Tibial nerve (tissue), 4 donors: ENCODE measurements around the gene SORCS2. TPM values are rescaled to one million over a fixed set of nuclear protein-coding genes. Genes with fewer than 3 reads are reported as not detected.

ENCODE experiments used
- DNase-seq, 2 donors: peaks; one replicate each; pipeline ENCODE4 v3.0.0-alpha.2; 2019; ENCODE audit warnings: low spot score in 2 of 2
- H3K27ac ChIP-seq, 4 donors: fragments of 200-600 bp; sonication (generic) in 3 of 4; one replicate each; pipeline ENCODE4 v1.5.1; 2017 to 2019; ENCODE audit warnings: mild to moderate bottlenecking in 1 of 4
- H3K27me3 ChIP-seq, 2 donors: fragments of 200-600 bp; sonication (generic) in 1 of 2; one replicate each; pipeline versions ENCODE4 v1.5.1 to v1.6.0; 2017 to 2019
- H3K36me3 ChIP-seq, 3 donors: fragments of 200-600 bp; sonication (generic); one replicate each; pipeline ENCODE4 v1.5.1; 2018 to 2019
- H3K4me1 ChIP-seq, 4 donors: fragments of 200-600 bp; sonication (generic) in 3 of 4; one replicate each; pipeline ENCODE4 v1.5.1; 2017 to 2019
- H3K4me3 ChIP-seq, 4 donors: fragments of 200-600 bp; sonication (generic) in 3 of 4; one replicate each; pipeline ENCODE4 v1.5.1; 2017 to 2019; ENCODE audit warnings: mild to moderate bottlenecking in 1 of 4, moderate library complexity in 1 of 4
- H3K9me3 ChIP-seq, 4 donors: fragments of 200-600 bp; sonication (generic) in 3 of 4; one replicate each; pipeline ENCODE4 v1.5.1; 2017 to 2019
- EP300 ChIP-seq, 2 donors: sonication (generic); formaldehyde crosslinking; IDR thresholded peaks; one replicate each; pipeline ENCODE4 v1.6.1; 2017; ENCODE audit warnings: antibody characterized with exemption in 2 of 2, mild to moderate bottlenecking in 1 of 2
- POLR2A ChIP-seq, 2 donors: fragments of 450-650 bp; IDR thresholded peaks; one replicate each; pipeline ENCODE4 v1.6.1; 2017; ENCODE audit warnings: antibody characterized with exemption in 2 of 2, mild to moderate bottlenecking in 2 of 2, moderate library complexity in 2 of 2
- WGBS, 2 donors: methylation state at CpG; one replicate each; pipeline ENCODE4 v1.1.5; 2018; 5-methylcytosine and 5-hydroxymethylcytosine counted together
- total RNA-seq, 4 donors: library from RNA; depleted of rRNA; stranded (reverse); fragments of >200 nt; gene quantifications; one replicate each; pipeline ENCODE4 v1.1.0, GENCODE V29; 2016
- TF ChIP-seq, protein P1 (sequence below), 5 experiments: fragments of 200-600 bp in 3 of 5; fragments of 450-650 bp in 2 of 5; sonication (generic) in 3 of 5; IDR thresholded peaks; one replicate each; pipeline ENCODE4 v1.5.1; 2016 to 2019; ENCODE audit warnings: antibody characterized with exemption in 5 of 5, mild to moderate bottlenecking in 3 of 5, moderate library complexity in 2 of 5

The SORCS2 gene
- total RNA-seq, 4 donors from 2014 or later = 15.6 to 48.9 (median 38.3) TPM

DNA sequence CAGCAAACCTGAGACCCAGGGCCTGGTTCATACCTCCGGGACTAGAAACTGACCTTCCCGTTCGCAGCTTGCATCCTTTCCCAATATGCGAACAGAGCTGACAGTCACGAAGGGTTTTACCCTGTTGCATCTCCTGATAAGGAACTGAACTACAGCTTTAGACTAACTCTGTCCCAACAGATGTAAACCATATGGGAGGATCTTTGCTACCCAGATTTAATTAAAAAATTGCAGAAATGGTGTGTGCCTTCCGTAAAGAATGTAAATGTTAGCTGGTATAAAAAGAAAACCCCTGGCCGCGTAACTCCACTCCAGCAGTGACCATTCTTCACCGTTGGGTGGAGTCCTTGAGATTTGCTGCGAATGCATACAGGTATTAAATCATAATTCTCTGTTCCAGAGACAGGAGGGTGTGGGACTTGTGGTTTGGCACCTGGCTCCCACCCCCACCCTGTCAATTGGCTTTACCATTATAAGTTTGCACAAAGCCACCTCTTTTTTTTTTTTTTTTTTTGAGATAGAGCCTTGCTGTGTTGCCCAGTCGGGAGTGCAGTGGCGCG lies 40.6 kb upstream of the SORCS2 start:
- WGBS, 2 donors = 82 to 88% methylated on average over 13 of the region's 13 CpGs
- TF ChIP-seq POLR2A (IDR thresholded peaks at IDR 0.05) (no peak), EP300 (IDR thresholded peaks at IDR 0.05) (no peak)
- TF ChIP-seq, protein P1, sequence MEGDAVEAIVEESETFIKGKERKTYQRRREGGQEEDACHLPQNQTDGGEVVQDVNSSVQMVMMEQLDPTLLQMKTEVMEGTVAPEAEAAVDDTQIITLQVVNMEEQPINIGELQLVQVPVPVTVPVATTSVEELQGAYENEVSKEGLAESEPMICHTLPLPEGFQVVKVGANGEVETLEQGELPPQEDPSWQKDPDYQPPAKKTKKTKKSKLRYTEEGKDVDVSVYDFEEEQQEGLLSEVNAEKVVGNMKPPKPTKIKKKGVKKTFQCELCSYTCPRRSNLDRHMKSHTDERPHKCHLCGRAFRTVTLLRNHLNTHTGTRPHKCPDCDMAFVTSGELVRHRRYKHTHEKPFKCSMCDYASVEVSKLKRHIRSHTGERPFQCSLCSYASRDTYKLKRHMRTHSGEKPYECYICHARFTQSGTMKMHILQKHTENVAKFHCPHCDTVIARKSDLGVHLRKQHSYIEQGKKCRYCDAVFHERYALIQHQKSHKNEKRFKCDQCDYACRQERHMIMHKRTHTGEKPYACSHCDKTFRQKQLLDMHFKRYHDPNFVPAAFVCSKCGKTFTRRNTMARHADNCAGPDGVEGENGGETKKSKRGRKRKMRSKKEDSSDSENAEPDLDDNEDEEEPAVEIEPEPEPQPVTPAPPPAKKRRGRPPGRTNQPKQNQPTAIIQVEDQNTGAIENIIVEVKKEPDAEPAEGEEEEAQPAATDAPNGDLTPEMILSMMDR (IDR thresholded peaks at IDR 0.05) = no peak
- Histone ChIP-seq H3K4me3 (no peak overlapping the region), H3K27me3 (no peaks in the 10 kb centered on the region), H3K4me1 (peaks cover 0 to 26% (median 0%) of the 10 kb centered on the region in 4 donors), H3K27ac (no peak overlapping the region), H3K9me3 (no peaks in the 10 kb centered on the region), H3K36me3 (no peaks in the 10 kb centered on the region)
- DNase-seq = no peak

DNA sequence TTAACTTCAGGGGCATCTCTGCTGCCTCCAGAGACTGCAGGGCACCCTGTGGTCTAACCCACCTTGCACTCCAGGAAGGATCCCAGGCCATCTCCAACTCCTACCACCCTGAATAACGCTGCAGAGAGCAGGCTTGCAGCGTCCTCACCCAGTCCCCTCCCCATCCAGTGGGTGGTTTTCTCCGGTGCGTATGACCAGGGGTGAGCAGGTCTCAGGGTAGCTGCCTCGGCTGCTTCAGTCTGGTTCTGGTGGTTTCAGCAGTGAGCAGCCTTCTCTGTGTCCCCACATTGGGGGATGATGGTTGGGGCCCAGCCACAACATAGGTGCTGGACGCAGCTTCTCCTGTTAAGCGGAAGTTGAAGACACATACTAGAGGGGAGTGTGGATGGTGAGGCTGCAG lies 38.6 kb upstream of the SORCS2 start:
- no peaks in the 10 kb centered on the region for H3K36me3 ChIP-seq
- peaks cover 0 to 31% (median 0%) of the 10 kb centered on the region in 4 donors for H3K4me1 ChIP-seq
- no peak for DNase-seq
- TF ChIP-seq POLR2A (IDR thresholded peaks at IDR 0.05) (no peak), EP300 (IDR thresholded peaks at IDR 0.05) (no peak)
- TF ChIP-seq, protein P1 (IDR thresholded peaks at IDR 0.05) = no peak
- WGBS, 2 donors = 72 to 77% methylated on average over 7 of the region's 7 CpGs
- no peak overlapping the region for H3K27ac ChIP-seq
- no peak overlapping the region for H3K4me3 ChIP-seq
- no peaks in the 10 kb centered on the region for H3K27me3 ChIP-seq
- H3K9me3 ChIP-seq = no peaks in the 10 kb centered on the region

DNA sequence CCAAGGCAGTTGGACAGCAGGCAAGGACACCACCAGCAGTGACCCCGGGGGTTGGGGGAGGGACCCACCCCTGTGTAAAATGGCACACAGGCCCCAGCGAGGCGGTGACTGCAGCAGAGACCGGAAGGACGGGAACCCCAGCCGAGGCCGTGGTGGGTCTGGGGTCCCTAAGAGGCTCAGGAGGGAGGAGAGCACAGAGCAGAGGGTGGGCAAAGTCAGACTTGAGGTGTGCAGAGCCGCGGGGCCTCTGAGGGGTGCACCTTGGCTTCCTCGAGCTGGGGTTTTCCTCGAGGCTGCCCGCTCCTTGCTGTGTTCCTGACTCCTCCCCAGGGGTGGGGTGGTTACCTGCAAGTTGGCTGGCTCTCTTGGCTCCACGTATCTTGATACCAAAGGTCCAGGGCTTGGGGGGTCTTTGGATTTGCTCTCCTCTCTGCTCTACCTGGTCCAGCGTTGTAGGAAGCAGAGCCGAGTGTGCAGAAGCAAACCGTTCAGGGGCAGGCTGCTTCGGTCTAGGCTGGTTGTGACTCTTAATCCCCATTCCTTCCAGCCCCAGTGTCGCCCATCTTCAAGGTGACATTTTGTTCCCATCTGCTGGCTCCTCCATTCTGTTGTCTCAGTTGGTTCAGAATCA lies 37.9 kb upstream of the SORCS2 start:
- Histone ChIP-seq H3K4me3 (no peak overlapping the region), H3K9me3 (no peaks in the 10 kb centered on the region), H3K27me3 (no peaks in the 10 kb centered on the region), H3K27ac (no peak overlapping the region), H3K4me1 (peaks cover 0 to 29% (median 0%) of the 10 kb centered on the region in 4 donors), H3K36me3 (no peaks in the 10 kb centered on the region)
- no peak for DNase-seq
- 84 to 85% methylated on average over 18 of the region's 18 CpGs for WGBS, 2 donors
- no peak for TF ChIP-seq POLR2A (IDR thresholded peaks at IDR 0.05)
- TF ChIP-seq, protein P1 (IDR thresholded peaks at IDR 0.05) = no peak
- TF ChIP-seq EP300 (IDR thresholded peaks at IDR 0.05) = no peak

DNA sequence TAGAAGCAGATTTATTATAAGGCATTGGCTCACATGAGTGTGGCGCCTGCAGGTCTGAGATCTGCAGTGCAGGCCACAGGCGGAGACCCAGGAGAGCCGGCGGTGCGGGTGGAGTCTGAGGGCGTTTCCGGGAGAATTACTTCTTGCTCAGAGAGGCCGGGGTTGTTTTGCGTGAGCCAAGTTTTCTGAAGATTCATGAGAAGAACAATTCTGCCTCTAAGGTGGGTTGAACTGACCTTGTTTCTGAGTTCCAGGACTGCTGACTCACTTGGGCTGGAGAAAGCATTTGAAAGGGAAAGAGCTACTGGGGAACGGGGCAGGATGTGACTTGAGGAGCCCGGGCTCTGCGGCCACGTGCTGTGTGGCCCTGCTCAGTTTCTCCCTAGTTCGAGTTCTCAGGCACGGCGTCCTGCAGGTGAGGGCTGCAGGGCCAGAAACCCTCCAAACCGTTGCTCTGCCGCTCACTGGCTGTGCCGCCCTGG lies 36.7 kb upstream of the SORCS2 start:
- Histone ChIP-seq H3K36me3 (no peaks in the 10 kb centered on the region), H3K9me3 (no peaks in the 10 kb centered on the region), H3K4me1 (peaks cover 0 to 27% (median 2%) of the 10 kb centered on the region in 4 donors), H3K27ac (peak overlapping the region in 3 of 4 donors; percentile 17 to 57 (median 19)), H3K27me3 (no peaks in the 10 kb centered on the region), H3K4me3 (no peak overlapping the region)
- TF ChIP-seq, protein P1 (IDR thresholded peaks at IDR 0.05) = no peak
- TF ChIP-seq EP300 (IDR thresholded peaks at IDR 0.05) (no peak), POLR2A (IDR thresholded peaks at IDR 0.05) (no peak)
- WGBS, 2 donors = 63 to 74% methylated on average over 19 of the region's 19 CpGs
- DNase-seq = peak in 1 of 2 donors; percentile 30

DNA sequence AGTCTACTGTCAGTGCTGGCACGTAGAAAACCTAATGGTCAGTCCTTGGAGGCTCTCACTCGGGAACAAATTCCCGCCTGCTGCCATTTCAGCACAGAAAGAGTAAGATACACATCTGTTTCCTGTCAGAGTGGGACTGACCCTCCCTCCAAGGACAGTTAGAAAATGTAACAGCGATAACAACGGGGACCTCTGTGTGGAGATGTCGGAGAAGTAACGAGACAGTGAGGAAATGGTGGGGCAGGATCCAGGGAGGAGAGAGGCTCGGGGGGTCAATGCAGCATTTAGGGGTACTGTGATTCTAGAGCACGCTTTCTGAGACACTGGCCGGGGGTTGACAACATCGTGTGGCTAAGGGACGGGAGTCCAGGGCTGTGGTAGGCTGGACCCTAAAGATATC lies 36.0 kb upstream of the SORCS2 start:
- Histone ChIP-seq H3K27ac (peak overlapping the region in 1 of 4 donors; percentile 57), H3K4me3 (no peak overlapping the region), H3K4me1 (peaks cover 0 to 34% (median 6%) of the 10 kb centered on the region in 4 donors), H3K27me3 (no peaks in the 10 kb centered on the region), H3K36me3 (no peaks in the 10 kb centered on the region), H3K9me3 (no peaks in the 10 kb centered on the region)
- DNase-seq = peak in 1 of 2 donors; percentile 13
- 37 to 40% methylated on average over 12 of the region's 12 CpGs for WGBS, 2 donors
- no peak for TF ChIP-seq EP300 (IDR thresholded peaks at IDR 0.05)
- TF ChIP-seq, protein P1 (IDR thresholded peaks at IDR 0.05) = no peak
- no peak for TF ChIP-seq POLR2A (IDR thresholded peaks at IDR 0.05)
